KMS-11 (cell line): ENCODE results near the gene DDAH2.
A peak's percentile ranks its signal among the peaks of the same experiment; 100 is the strongest.

Experiments
- H2AFZ ChIP-seq: fragments of 200-600 bp; sonication (generic); 2 replicates; pipeline ENCODE4 v1.6.1; 2016; ENCODE audit warnings: antibody characterized with exemption, mixed run types, low read depth
- H3K27ac ChIP-seq: fragments of 200-600 bp; sonication (generic); 2 replicates; pipeline ENCODE4 v1.6.1; 2016; ENCODE audit warnings: mild to moderate bottlenecking, mixed run types
- H3K27me3 ChIP-seq: fragments of 200-600 bp; sonication (generic); 2 replicates; pipeline ENCODE4 v1.6.1; 2017; ENCODE audit warnings: mild to moderate bottlenecking, low read depth, mixed run types, moderate library complexity; ENCODE audit not compliant: insufficient read depth
- H3K36me3 ChIP-seq: fragments of 200-600 bp; sonication (generic); 2 replicates; pipeline ENCODE4 v1.6.1; 2017; ENCODE audit warnings: mild to moderate bottlenecking, mixed run types; ENCODE audit not compliant: insufficient read depth
- H3K4me1 ChIP-seq: fragments of 200-600 bp; sonication (generic); 2 replicates; pipeline ENCODE4 v1.6.1; 2016; ENCODE audit warnings: mild to moderate bottlenecking, low read depth, mixed run types; ENCODE audit not compliant: poor library complexity, severe bottlenecking
- H3K4me2 ChIP-seq: fragments of 200-600 bp; sonication (generic); 2 replicates; pipeline ENCODE4 v1.7.0; 2016; ENCODE audit warnings: mild to moderate bottlenecking, mixed run types
- H3K4me3 ChIP-seq: fragments of 200-600 bp; sonication (generic); IDR thresholded peaks from 2 replicates; pipeline ENCODE4 v1.6.1; 2017; ENCODE audit warnings: low read depth, low read length, mixed read lengths; ENCODE audit not compliant: insufficient read depth
- H3K79me2 ChIP-seq: fragments of 200-600 bp; sonication (generic); 2 replicates; pipeline ENCODE4 v1.6.1; 2016; ENCODE audit warnings: low read depth, mixed run types; ENCODE audit not compliant: insufficient read depth
- H3K9ac ChIP-seq: fragments of 200-600 bp; sonication (generic); 2 replicates; pipeline ENCODE4 v1.6.1; 2016; ENCODE audit warnings: mild to moderate bottlenecking, mixed run types
- H4K20me1 ChIP-seq: fragments of 200-600 bp; sonication (generic); 2 replicates; pipeline ENCODE4 v1.6.1; 2016; ENCODE audit warnings: mild to moderate bottlenecking, mixed run types; ENCODE audit not compliant: insufficient read depth
- TF ChIP-seq, protein P1 (sequence below): fragments of 200-600 bp; sonication (generic); conservative IDR thresholded peaks from 2 replicates; pipeline ENCODE4 v1.6.1; 2017; ENCODE audit warnings: low read depth, mild to moderate bottlenecking, antibody characterized with exemption, low read length, moderate library complexity, mixed read lengths

The DDAH2 gene

GRCh38 chr6:31739639-31740396, 10.7 kb upstream of the DDAH2 start, which contains the start of gene MSH5:
Gene MSH5 (plus strand): TSS chr6:31740005. CDS start chr6:31740467, 462 bp downstream.
- TF ChIP-seq, protein P1, sequence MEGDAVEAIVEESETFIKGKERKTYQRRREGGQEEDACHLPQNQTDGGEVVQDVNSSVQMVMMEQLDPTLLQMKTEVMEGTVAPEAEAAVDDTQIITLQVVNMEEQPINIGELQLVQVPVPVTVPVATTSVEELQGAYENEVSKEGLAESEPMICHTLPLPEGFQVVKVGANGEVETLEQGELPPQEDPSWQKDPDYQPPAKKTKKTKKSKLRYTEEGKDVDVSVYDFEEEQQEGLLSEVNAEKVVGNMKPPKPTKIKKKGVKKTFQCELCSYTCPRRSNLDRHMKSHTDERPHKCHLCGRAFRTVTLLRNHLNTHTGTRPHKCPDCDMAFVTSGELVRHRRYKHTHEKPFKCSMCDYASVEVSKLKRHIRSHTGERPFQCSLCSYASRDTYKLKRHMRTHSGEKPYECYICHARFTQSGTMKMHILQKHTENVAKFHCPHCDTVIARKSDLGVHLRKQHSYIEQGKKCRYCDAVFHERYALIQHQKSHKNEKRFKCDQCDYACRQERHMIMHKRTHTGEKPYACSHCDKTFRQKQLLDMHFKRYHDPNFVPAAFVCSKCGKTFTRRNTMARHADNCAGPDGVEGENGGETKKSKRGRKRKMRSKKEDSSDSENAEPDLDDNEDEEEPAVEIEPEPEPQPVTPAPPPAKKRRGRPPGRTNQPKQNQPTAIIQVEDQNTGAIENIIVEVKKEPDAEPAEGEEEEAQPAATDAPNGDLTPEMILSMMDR, result no peak

GRCh38 chr6:31737991-31738979, 9.2 kb upstream of the DDAH2 start:
- no peaks in the 10 kb centered on the region for H4K20me1 ChIP-seq
- TF ChIP-seq, protein P1, result 0 out of 2 replicates have a peak, but pooled peaks have one; percentile 18
- peak overlapping the region; percentile 36; the same call in 1 of the 2 replicates for H2AFZ ChIP-seq
- H3K36me3 ChIP-seq, result no peaks in the 10 kb centered on the region
- H3K4me1 ChIP-seq, result peaks cover 51% of the 10 kb centered on the region
- H3K27me3 ChIP-seq, result no peaks in the 10 kb centered on the region
- H3K4me3 ChIP-seq, result no peak overlapping the region
- peak overlapping the region; percentile 81 for H3K9ac ChIP-seq
- peak overlapping the region; percentile 100 for H3K4me2 ChIP-seq
- peaks cover 50% of the 10 kb centered on the region for H3K79me2 ChIP-seq
- peak overlapping the region; percentile 100 for H3K27ac ChIP-seq

More at GRCh38 chr6:31739639-31740396, 10.7 kb upstream of the DDAH2 start, which contains the start of gene MSH5:
- peak within 1 kb of the TSS; percentile 100 for H3K9ac ChIP-seq
- H3K27ac ChIP-seq, result peak within 1 kb of the TSS; percentile 100
- peaks cover 41% of the 10 kb centered on the region for H3K4me1 ChIP-seq
- no peak within 1 kb of the TSS for H3K4me3 ChIP-seq
- no peaks in the 10 kb centered on the region for H4K20me1 ChIP-seq
- peak within 1 kb of the TSS; percentile 60 for H2AFZ ChIP-seq
- H3K27me3 ChIP-seq, result no peaks in the 10 kb centered on the region
- peak within 1 kb of the TSS; percentile 100 for H3K4me2 ChIP-seq
- H3K79me2 ChIP-seq, result peaks cover 35% of the 10 kb centered on the region
- H3K36me3 ChIP-seq, result no peaks in the 10 kb centered on the region

DNA sequence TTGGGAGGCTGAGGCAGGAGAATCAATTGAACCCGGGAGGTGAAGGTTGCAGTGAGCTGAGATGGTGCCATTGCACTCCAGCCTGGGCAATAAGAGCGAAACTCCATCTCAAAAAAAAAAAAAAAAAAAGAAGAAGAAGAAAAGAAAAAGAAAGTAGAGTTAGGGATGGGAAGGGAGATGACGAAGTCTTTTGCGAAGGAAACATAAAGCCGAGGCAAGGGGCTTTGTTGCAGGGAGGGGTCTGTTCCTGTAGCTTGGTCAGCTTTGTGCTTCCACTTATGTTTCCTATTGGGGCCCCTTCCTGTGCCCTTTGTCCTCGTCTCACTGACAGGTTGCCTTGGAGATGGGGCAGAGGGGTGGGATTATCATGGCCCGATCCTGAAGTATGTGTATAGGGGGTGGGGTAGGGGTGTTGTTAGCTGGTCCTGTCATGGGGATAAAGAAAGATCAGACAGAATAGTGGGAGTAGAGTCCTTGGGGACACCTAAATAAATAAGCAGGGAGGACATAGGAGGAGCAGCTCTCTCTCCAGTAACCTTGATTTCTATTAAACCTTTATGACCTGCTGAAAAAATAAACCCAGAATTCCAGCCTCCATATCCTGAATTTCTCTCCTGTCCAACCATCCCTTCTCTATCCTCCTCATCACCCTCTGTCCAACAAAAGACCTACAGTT, 8.4 kb upstream of the DDAH2 start:
- Histone ChIP-seq H3K27ac (peak overlapping the region; percentile 100), H3K79me2 (peaks cover 51% of the 10 kb centered on the region), H4K20me1 (no peaks in the 10 kb centered on the region), H3K9ac (peak overlapping the region; percentile 81), H3K4me3 (no peak overlapping the region), H3K4me2 (peak overlapping the region; percentile 100), H3K27me3 (no peaks in the 10 kb centered on the region), H3K4me1 (peaks cover 56% of the 10 kb centered on the region), H3K36me3 (no peaks in the 10 kb centered on the region), H2AFZ (no peak overlapping the region)
- TF ChIP-seq, protein P1, result no peak

DNA sequence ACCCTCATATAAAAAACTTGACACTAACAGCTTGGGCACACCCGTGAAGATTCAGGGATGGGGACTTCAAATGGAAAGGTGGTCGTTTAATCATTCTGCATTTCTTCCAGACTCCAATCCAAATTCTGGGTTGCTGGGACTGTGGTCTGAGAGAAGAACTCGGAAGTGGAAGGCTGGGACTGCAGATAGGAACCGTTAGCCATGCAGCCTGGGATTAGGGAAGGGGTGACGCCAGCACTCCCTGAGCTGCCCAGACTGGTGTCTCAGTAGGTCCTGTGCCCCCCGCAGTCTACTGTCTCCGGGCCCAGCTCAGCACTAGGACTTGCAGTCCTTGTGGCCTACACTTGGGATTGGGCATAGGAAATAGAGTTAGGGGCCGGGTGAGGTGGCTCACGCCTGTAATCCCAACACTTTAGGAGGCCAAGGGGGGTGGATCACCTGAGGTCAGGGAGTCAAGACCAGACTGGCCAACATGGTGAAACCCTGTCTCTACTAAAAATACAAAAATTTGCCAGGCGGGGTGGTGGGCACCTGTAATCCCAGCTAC, 7.7 kb upstream of the DDAH2 start:
- H3K4me1 ChIP-seq, result peaks cover 54% of the 10 kb centered on the region
- peak overlapping the region; percentile 100 for H3K27ac ChIP-seq
- peaks cover 51% of the 10 kb centered on the region for H3K79me2 ChIP-seq
- H2AFZ ChIP-seq, result peak overlapping the region; percentile 12; the same call in 1 of the 2 replicates
- peak overlapping the region; percentile 81 for H3K9ac ChIP-seq
- H4K20me1 ChIP-seq, result no peaks in the 10 kb centered on the region
- H3K4me3 ChIP-seq, result no peak overlapping the region
- TF ChIP-seq, protein P1, result no peak
- H3K27me3 ChIP-seq, result no peaks in the 10 kb centered on the region
- H3K36me3 ChIP-seq, result no peaks in the 10 kb centered on the region
- H3K4me2 ChIP-seq, result peak overlapping the region; percentile 100
